Fibroblast of lung (primary cell): ENCODE data around the gene CCP110. TPM values are rescaled to one million over a fixed set of nuclear protein-coding genes. Genes with fewer than 3 reads are reported as not detected.

Source experiments
- DNase-seq, 2 donors: peaks; one replicate each; pipeline versions ENCODE4 v3.0.0 to v3.0.0-alpha.2; 2010; ENCODE audit warnings: low read depth in 2 of 2
- H2AFZ ChIP-seq: 2 replicates; pipeline ENCODE4 v1.5.1; 2012; ENCODE audit warnings: low read length, control low read depth, inconsistent platforms
- H3K27ac ChIP-seq: 2 replicates; pipeline ENCODE4 v1.5.1; 2011; ENCODE audit warnings: low read length, control low read depth; ENCODE audit not compliant: insufficient read depth
- H3K27me3 ChIP-seq: 2 replicates; pipeline ENCODE4 v1.5.1; 2011; ENCODE audit warnings: mild to moderate bottlenecking, low read length; ENCODE audit not compliant: control insufficient read depth, insufficient read depth
- H3K36me3 ChIP-seq: 2 replicates; pipeline ENCODE4 v1.5.1; 2011; ENCODE audit warnings: low read length; ENCODE audit not compliant: control insufficient read depth, insufficient read depth
- H3K4me1 ChIP-seq: 2 replicates; pipeline ENCODE4 v1.5.1; 2011; ENCODE audit warnings: low read length; ENCODE audit not compliant: control insufficient read depth, insufficient read depth; ENCODE audit errors: extremely low read depth
- H3K4me2 ChIP-seq: 2 replicates; pipeline ENCODE4 v1.5.1; 2011; ENCODE audit warnings: low read length, control low read depth; ENCODE audit not compliant: insufficient read depth; ENCODE audit errors: extremely low read depth
- H3K4me3 ChIP-seq, 4 experiments: fragments of 200-600 bp in 1 of 4; sonication (generic) in 1 of 4; replicated peaks in 1 of 4; 2 replicates each; pipeline ENCODE4 v1.5.1; 2011 to 2016; ENCODE audit warnings: low read length in 4 of 4, low read depth in 3 of 4, mild to moderate bottlenecking in 3 of 4, control low read depth in 2 of 4, inconsistent platforms in 1 of 4, mixed read lengths in 1 of 4; ENCODE audit not compliant: insufficient read depth in 1 of 4; ENCODE audit errors: control extremely low read depth in 1 of 4
- H3K79me2 ChIP-seq: 2 replicates; pipeline ENCODE4 v1.5.1; 2012; ENCODE audit warnings: mild to moderate bottlenecking, low read length, inconsistent platforms; ENCODE audit not compliant: control insufficient read depth, insufficient read depth
- H3K9ac ChIP-seq: 2 replicates; pipeline ENCODE4 v1.5.1; 2011; ENCODE audit warnings: mild to moderate bottlenecking, low read length, control low read depth; ENCODE audit not compliant: insufficient read depth
- H3K9me3 ChIP-seq: 2 replicates; pipeline ENCODE4 v1.5.1; 2012; ENCODE audit warnings: low read depth, low read length; ENCODE audit not compliant: control insufficient read depth, insufficient read depth
- H4K20me1 ChIP-seq: 2 replicates; pipeline ENCODE4 v1.5.1; 2011; ENCODE audit warnings: low read length; ENCODE audit not compliant: control insufficient read depth, insufficient read depth; ENCODE audit errors: extremely low read depth
- EZH2 ChIP-seq: IDR thresholded peaks from 2 replicates; pipeline ENCODE4 v1.5.1; 2012; ENCODE audit warnings: low read length, control low read depth, mild to moderate bottlenecking; ENCODE audit errors: missing control alignments
- polyA plus RNA-seq, 2 donors: library from polyadenylated mRNA; depleted of rRNA in 1 of 2; stranded (reverse) in 1 of 2; unstranded in 1 of 2; fragments of >200 nt; gene quantifications; 2 replicates each; pipeline ENCODE4 v1.2.1, GENCODE V29; 2011 to 2012; ENCODE audit warnings: missing spikeins in 1 of 2
- total RNA-seq: library from RNA; depleted of rRNA; stranded (reverse); fragments of >200 nt; gene quantifications from 2 replicates; pipeline ENCODE4 v1.2.1, GENCODE V29; 2014
- TF ChIP-seq, protein P1 (sequence below), 2 donors: IDR thresholded peaks in 1 of 2; conservative IDR thresholded peaks in 1 of 2; 1 replicate in 1 of 2; 2 replicates in 1 of 2; pipeline ENCODE4 v1.5.1; 2011 to 2012; ENCODE audit warnings: low read length in 2 of 2, control low read depth in 1 of 2, inconsistent platforms in 1 of 2, low read depth in 1 of 2, mild to moderate bottlenecking in 1 of 2

Gene CCP110
- total and polyA plus RNA-seq, 2 donors (not counting 1 experiment from before 2014, with no cell fraction given) = 8.8 to 14.0 TPM

DNA sequence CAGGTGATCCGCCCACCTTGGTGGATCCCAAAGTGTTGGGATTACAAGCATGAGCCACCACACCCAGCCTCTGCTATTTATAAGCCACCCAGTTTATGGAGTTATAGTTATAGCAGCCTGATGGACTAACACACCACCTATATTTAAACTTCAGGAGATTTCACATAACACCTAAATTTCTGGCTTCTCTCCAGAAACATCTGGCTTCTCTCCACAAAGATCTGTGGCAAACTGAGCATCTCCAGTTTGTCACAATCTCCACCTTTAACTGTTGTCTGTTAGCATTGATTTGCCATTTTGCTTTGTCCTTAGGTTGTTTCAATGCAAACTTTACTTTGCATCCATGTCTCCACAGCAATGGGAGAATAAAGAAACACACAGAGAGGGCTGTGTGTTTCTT, 41.5 kb upstream of the CCP110 start:
- Histone ChIP-seq H3K79me2 (no peaks in the 10 kb centered on the region), H4K20me1 (no peaks in the 10 kb centered on the region), H3K36me3 (no peaks in the 10 kb centered on the region), H3K9me3 (no peaks in the 10 kb centered on the region), H3K4me3 (no peak overlapping the region), H3K4me1 (no peaks in the 10 kb centered on the region), H3K27me3 (no peaks in the 10 kb centered on the region), H3K9ac (no peak overlapping the region), H3K27ac (no peak overlapping the region), H3K4me2 (no peak overlapping the region), H2AFZ (no peak overlapping the region)
- TF ChIP-seq, protein P1, sequence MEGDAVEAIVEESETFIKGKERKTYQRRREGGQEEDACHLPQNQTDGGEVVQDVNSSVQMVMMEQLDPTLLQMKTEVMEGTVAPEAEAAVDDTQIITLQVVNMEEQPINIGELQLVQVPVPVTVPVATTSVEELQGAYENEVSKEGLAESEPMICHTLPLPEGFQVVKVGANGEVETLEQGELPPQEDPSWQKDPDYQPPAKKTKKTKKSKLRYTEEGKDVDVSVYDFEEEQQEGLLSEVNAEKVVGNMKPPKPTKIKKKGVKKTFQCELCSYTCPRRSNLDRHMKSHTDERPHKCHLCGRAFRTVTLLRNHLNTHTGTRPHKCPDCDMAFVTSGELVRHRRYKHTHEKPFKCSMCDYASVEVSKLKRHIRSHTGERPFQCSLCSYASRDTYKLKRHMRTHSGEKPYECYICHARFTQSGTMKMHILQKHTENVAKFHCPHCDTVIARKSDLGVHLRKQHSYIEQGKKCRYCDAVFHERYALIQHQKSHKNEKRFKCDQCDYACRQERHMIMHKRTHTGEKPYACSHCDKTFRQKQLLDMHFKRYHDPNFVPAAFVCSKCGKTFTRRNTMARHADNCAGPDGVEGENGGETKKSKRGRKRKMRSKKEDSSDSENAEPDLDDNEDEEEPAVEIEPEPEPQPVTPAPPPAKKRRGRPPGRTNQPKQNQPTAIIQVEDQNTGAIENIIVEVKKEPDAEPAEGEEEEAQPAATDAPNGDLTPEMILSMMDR (conservative IDR thresholded peaks at IDR 0.05 in 1 of 2, IDR thresholded peaks at IDR 0.05 in 1 of 2; ENCODE audit: low read depth in 1 of 2, low read length in 2 of 2) = no peak
- no peak for TF ChIP-seq EZH2
- no peak for DNase-seq

DNA sequence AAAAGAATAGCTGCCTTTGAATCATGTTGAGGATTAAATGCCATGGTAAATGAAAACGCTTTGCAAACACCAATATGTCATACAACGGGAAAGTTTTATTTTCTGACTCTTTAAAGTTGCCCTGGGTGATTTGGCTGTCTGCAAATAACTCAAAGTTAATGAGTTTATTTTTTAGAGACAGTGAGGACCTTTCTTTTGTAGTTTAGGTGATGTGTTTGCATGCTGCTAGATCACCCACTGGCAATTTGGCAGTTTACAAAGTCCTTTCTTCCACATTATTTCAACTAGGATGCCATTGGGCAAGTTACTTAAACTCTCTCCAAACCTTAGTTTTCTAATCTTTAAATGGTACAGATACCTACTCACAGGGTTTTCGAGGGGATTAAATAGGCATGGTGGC, 39.6 kb upstream of the CCP110 start:
- H3K9ac ChIP-seq = no peak overlapping the region
- H3K79me2 ChIP-seq = no peaks in the 10 kb centered on the region
- no peaks in the 10 kb centered on the region for H4K20me1 ChIP-seq
- no peak overlapping the region for H3K27ac ChIP-seq
- H3K27me3 ChIP-seq = no peaks in the 10 kb centered on the region
- TF ChIP-seq, protein P1 (conservative IDR thresholded peaks at IDR 0.05 in 1 of 2, IDR thresholded peaks at IDR 0.05 in 1 of 2; ENCODE audit: low read depth in 1 of 2, low read length in 2 of 2) = no peak
- TF ChIP-seq EZH2 = no peak
- H2AFZ ChIP-seq = no peak overlapping the region
- no peaks in the 10 kb centered on the region for H3K4me1 ChIP-seq
- H3K4me2 ChIP-seq = no peak overlapping the region
- DNase-seq = no peak
- no peaks in the 10 kb centered on the region for H3K9me3 ChIP-seq
- no peaks in the 10 kb centered on the region for H3K36me3 ChIP-seq
- no peak overlapping the region for H3K4me3 ChIP-seq

DNA sequence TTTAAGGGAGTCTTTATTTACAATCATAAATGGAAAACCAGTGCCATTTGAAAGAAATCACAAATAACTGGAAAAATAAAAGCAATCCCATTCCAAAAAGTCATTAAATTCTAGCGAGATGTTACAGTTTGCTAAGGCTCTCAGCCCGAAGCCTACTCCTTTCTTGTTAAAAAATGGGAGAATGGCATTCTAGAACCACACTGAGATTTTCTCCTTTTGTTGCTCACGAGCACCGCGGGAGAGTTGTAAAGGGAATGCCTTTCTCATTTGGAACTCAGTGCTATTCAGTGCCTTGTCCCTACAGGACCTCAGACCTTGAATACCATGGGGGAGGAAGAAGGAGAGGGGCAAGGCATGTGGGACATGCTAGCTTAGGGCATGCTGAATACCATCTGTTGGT, 38.1 kb upstream of the CCP110 start:
- no peaks in the 10 kb centered on the region for H3K9me3 ChIP-seq
- H3K27ac ChIP-seq = no peak overlapping the region
- no peak for TF ChIP-seq EZH2
- TF ChIP-seq, protein P1 (conservative IDR thresholded peaks at IDR 0.05 in 1 of 2, IDR thresholded peaks at IDR 0.05 in 1 of 2; ENCODE audit: low read depth in 1 of 2, low read length in 2 of 2) = no peak
- H2AFZ ChIP-seq = no peak overlapping the region
- no peaks in the 10 kb centered on the region for H4K20me1 ChIP-seq
- no peak overlapping the region for H3K4me2 ChIP-seq
- H3K4me3 ChIP-seq = no peak overlapping the region
- no peak overlapping the region for H3K9ac ChIP-seq
- H3K27me3 ChIP-seq = no peaks in the 10 kb centered on the region
- DNase-seq = no peak
- no peaks in the 10 kb centered on the region for H3K36me3 ChIP-seq
- H3K79me2 ChIP-seq = no peaks in the 10 kb centered on the region
- H3K4me1 ChIP-seq = no peaks in the 10 kb centered on the region
